ENCODE results near the gene LHPP. TPM values are rescaled to one million over a fixed set of nuclear protein-coding genes. Genes with fewer than 3 reads are reported as not detected.

Gene LHPP
- total RNA-seq, 4 donors from 2014 or later = 20.3 to 116 (median 22.4) TPM

GRCh38 chr10:124484031-124484430 lies 22.4 kb downstream of the LHPP start:
- intact Hi-C loops (cut with DNase I; ENCODE audit: low total_unique reads) = no loop called here
- 96% methylated on average over 17 of the region's 17 CpGs; no CpG with 5 or more reads in 1 of the 2 donors for WGBS, 2 donors (ENCODE audit: low coverage in 1 of 2)
- DNase-seq = no peak
- no peak overlapping the region for H3K4me3 ChIP-seq
- TF ChIP-seq EP300 (IDR thresholded peaks at IDR 0.05; ENCODE audit: low read depth) = no peak
- TF ChIP-seq POLR2AphosphoS5 (IDR thresholded peaks at IDR 0.05) = no peak
- TF ChIP-seq CTCF (IDR thresholded peaks at IDR 0.05) = no peak
- no peak for TF ChIP-seq POLR2A (IDR thresholded peaks at IDR 0.05)
- no peaks in the 10 kb centered on the region for H3K9me3 ChIP-seq
- H3K36me3 ChIP-seq = no peaks in the 10 kb centered on the region
- H3K27ac ChIP-seq = no peak overlapping the region
- H3K27me3 ChIP-seq = no peaks in the 10 kb centered on the region
- in situ Hi-C loops (cut with MboI; ENCODE audit: low pct_ligation_motif_present in 1 of 4, low pct_unique_long_range_greater_than_20kb in 1 of 4, low sequenced_read_pairs in 3 of 4) = no loop called here
- no peaks in the 10 kb centered on the region for H3K4me1 ChIP-seq

DNA sequence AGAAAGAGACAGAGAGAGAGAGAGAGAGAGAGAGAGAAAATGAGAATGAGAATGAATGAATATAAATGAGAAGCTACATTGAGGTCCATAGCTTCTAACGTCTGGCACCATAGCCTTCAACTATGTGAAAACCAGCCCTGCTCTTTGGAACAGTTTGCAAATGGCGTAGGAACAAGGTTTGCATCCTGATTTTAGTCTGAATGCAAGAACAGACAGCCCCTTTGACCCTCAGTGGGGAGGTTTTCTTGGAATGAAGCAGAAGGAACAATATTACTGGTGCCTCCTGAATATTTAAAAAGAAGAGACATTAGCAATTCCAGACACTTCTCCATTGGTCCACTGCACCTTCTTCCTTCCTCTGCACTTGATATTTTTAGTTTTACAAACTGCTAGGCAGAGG lies 23.0 kb downstream of the LHPP start:
- no peaks in the 10 kb centered on the region for H3K27me3 ChIP-seq
- no peaks in the 10 kb centered on the region for H3K4me1 ChIP-seq
- WGBS, 2 donors (ENCODE audit: low coverage in 1 of 2) = 84% methylated on average over 2 of the region's 2 CpGs; no CpG with 5 or more reads in 1 of the 2 donors
- intact Hi-C loops (cut with DNase I; ENCODE audit: low total_unique reads) = no loop called here
- H3K27ac ChIP-seq = no peak overlapping the region
- H3K9me3 ChIP-seq = no peaks in the 10 kb centered on the region
- H3K4me3 ChIP-seq = no peak overlapping the region
- no peak for DNase-seq
- in situ Hi-C loops (cut with MboI; ENCODE audit: low pct_ligation_motif_present in 1 of 4, low pct_unique_long_range_greater_than_20kb in 1 of 4, low sequenced_read_pairs in 3 of 4) = no loop called here
- TF ChIP-seq EP300 (IDR thresholded peaks at IDR 0.05; ENCODE audit: low read depth) (no peak), CTCF (IDR thresholded peaks at IDR 0.05) (no peak), POLR2AphosphoS5 (IDR thresholded peaks at IDR 0.05) (no peak), POLR2A (IDR thresholded peaks at IDR 0.05) (no peak)
- H3K36me3 ChIP-seq = no peaks in the 10 kb centered on the region

- intact Hi-C loops (cut with DNase I; ENCODE audit: low total_unique reads) (no loop called here), in situ Hi-C loops (cut with MboI; ENCODE audit: low pct_ligation_motif_present in 1 of 4, low pct_unique_long_range_greater_than_20kb in 1 of 4, low sequenced_read_pairs in 3 of 4) (no loop called here)
- Histone ChIP-seq H3K9me3 (no peaks in the 10 kb centered on the region), H3K4me3 (no peak overlapping the region), H3K27me3 (no peaks in the 10 kb centered on the region), H3K27ac (no peak overlapping the region), H3K36me3 (no peaks in the 10 kb centered on the region), H3K4me1 (no peaks in the 10 kb centered on the region)
- DNase-seq = no peak
- 96 to 100% methylated on average over 1 to 6 of the region's 6 CpGs for WGBS, 2 donors (ENCODE audit: low coverage in 1 of 2)
- TF ChIP-seq POLR2AphosphoS5 (IDR thresholded peaks at IDR 0.05) (no peak), EP300 (IDR thresholded peaks at IDR 0.05; ENCODE audit: low read depth) (no peak), POLR2A (IDR thresholded peaks at IDR 0.05) (no peak), CTCF (IDR thresholded peaks at IDR 0.05) (no peak)
These were observed 25.0 kb downstream of the LHPP start for GRCh38 chr10:124486635-124487034.

- no peak for DNase-seq
- no peak overlapping the region for H3K27ac ChIP-seq
- WGBS, 2 donors (ENCODE audit: low coverage in 1 of 2) = 92 to 96% methylated on average over 9 of the region's 9 CpGs
These were observed 29.5 kb downstream of the LHPP start for GRCh38 chr10:124491105-124491504.

More at GRCh38 chr10:124491105-124491504, 29.5 kb downstream of the LHPP start:
- in situ Hi-C loops (cut with MboI; ENCODE audit: low pct_ligation_motif_present in 1 of 4, low pct_unique_long_range_greater_than_20kb in 1 of 4, low sequenced_read_pairs in 3 of 4) = no loop called here
- H3K4me3 ChIP-seq = no peak overlapping the region
- no peaks in the 10 kb centered on the region for H3K27me3 ChIP-seq
- H3K36me3 ChIP-seq = no peaks in the 10 kb centered on the region
- intact Hi-C loops (cut with DNase I; ENCODE audit: low total_unique reads) = no loop called here
- TF ChIP-seq CTCF (IDR thresholded peaks at IDR 0.05) (no peak), POLR2AphosphoS5 (IDR thresholded peaks at IDR 0.05) (no peak), POLR2A (IDR thresholded peaks at IDR 0.05) (no peak), EP300 (IDR thresholded peaks at IDR 0.05; ENCODE audit: low read depth) (no peak)
- peaks cover 0 to 4% (median 0%) of the 10 kb centered on the region in 4 donors for H3K4me1 ChIP-seq
- H3K9me3 ChIP-seq = no peaks in the 10 kb centered on the region

Measured in transverse colon (tissue), 4 donors.